ENCODE results near the gene MORF4L2.

Gene MORF4L2

DNA sequence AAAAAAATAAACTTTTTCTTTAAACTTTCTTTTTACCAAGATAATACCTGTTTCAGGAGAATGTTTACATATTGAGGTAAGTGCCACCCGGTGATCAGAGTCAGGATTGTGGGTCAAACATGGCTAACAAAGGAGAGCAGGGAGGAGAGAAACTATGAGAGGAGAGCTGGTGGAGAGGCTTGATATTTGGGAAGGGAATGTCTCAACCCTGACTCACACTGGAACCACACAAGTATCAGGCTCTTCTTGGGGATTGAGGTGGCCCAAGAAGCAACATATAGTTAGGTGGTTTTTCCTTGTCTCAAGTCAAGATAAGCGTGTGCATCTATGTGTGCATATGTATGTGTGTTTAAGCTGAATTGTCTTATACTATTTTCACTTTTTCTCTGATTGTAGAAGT is 51.1 kb downstream of the MORF4L2 start:
- DNase-seq (ENCODE audit: low read depth in 2 of 2) = no peak

DNA sequence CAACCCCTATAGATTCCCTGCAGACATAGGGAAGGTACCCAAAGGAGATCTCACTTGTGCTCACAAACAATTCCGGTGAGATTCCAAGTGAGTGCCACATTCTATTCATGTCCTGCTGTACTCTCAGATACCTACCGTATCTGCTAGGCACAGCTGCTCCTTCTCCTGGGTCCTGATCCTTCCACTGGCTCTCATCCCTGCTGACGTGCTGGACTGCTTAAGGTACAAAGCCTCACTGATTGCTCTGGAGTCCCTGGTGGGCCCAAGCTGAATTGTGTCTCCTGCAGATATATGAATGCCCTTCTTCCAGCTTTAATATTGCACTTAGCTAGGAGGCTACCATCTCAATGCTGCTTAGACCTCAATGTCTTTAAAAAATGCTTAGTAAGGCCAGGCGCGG is 55.4 kb downstream of the MORF4L2 start:
- no peak for DNase-seq (ENCODE audit: low read depth in 2 of 2)

DNA sequence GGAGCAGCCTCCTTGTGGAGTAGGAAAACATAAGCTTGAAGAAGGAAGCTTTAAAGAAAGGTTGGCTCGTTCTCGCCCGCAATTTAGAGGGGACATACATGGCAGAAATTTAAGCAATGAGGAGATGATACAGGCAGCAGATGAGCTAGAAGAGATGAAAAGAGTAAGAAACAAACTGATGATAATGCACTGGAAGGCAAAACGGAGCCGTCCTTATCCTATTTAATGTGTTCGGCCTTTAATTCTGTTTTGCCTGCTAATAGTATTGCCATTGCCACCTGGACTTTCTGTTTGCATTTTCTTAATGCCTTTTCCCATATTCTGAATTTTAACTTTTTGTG is 56.4 kb downstream of the MORF4L2 start:
- DNase-seq (ENCODE audit: low read depth in 2 of 2) = no peak

DNA sequence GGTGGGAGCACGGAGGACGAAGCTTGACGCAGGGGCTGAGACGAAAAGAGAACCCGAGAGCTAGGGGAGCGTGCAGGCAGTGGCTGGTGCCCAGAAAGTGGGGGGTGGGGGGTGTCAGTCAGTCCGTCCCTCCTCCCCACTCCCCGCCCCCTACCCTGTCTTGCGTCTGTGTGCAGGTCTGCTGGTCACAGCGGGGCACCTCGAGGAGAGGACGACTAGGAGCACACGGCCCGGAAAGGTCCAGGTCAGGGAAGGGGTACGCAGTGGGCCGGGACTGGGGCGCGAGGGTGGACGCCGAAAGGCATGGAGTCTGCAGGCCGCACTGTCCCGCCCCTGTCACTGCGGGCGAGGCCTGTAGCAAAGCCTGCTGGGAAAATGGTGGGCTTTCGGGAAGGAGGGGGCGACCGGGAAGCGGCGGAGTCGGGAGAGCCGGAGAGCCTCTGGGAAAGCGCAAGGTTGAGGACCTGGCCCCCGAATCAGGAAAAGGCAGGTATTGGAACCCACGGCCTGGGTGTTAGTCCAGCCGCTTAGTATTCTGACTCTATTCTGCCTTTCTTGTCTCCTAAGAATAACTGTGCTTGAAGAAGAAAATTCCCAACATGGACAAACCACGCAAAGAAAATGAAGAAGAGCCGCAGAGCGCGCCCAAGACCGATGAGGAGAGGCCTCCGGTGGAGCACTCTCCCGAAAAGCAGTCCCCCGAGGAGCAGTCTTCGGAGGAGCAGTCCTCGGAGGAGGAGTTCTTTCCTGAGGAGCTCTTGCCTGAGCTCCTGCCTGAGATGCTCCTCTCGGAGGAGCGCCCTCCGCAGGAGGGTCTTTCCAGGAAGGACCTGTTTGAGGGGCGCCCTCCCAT is 57.0 kb downstream of the MORF4L2 start:
- DNase-seq (ENCODE audit: low read depth in 2 of 2) = peak; percentile 35 to 45

DNA sequence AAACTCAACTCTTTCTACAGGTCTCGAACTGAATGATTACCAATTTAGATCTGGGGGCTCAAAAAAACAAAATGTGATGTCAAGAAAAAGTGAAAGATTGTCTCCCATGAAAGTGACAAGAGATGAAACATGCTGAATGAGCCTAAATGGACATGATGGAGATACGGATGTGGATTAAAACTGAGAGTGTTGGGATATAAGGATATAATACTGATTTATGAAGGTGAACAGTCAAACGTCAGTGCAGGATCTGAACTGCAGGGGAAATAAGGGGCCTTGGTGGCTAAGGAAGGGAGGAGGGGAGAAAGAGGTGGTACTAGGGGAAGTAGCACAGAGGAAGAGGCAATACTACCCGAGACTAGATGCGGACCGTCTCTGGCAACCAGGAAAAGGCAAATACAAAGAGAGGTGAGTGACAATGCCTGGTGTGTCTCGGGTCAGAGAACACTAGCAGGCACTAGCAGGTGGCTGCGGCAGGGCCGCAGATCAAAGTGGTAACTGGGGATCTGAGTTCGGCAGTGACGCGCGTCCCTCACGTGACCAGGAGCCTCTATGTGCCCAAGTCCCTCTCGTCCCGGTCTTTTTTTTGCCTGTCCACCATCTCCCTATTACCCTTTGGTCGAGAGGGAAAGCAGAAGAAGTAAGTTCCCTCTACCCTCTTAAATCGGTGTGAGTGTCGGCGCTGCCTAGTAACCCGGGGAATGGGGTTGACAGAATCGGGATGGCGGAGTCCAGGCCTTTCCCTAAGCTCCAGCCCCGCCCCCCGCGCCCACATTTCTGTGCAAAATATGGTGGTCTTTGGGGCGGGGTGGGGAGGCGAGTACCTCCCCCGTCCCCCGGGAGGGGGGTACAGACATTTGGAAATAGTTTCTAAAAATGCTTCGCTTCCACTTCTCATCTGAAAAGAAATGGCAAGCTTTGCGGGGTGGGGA is 57.8 kb downstream of the MORF4L2 start, which contains the start of gene TCEAL1:
Gene TCEAL1, plus strand, starts transcription at position 590 of the 932 bp plus-strand sequence. CDS start 942 bp downstream, outside the sequence.
- no peak for DNase-seq (ENCODE audit: low read depth in 2 of 2)

DNA sequence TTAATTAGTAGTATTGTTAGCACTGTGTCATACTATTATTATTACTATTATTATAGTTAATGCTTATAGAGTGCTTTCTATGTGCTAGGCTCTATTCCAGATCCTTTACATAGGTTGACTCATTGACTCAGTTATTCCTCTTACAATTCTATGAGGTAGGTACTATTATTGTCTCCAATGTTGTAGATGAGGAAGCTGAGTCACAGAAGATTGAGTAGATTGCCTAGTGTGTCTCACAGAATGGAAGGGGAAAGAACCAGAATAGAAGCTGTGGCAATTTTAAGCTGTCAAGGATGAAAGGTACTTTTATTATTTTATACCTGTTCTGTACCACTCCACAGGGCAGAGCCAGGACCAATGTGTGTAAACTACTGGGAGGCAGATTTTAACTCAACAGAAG is 59.6 kb downstream of the MORF4L2 start:
- DNase-seq (ENCODE audit: low read depth in 2 of 2) = no peak
